MG63 (cell line): ENCODE measurements around the gene IL10RA. TPM values are rescaled to one million over a fixed set of nuclear protein-coding genes. Genes with fewer than 3 reads are reported as not detected.
"Not testable (repeated sequence)": the region's sequence is repeated elsewhere in the genome, so short reads cannot be mapped to it uniquely, and the experiment has no call there.

ENCODE experiments used
- DNase-seq: peaks from one replicate; pipeline ENCODE4 v3.0.0-alpha.2; 2020
- H3K27me3 ChIP-seq: fragments of 250-450 bp; sonication (Bioruptor Pico); 2 replicates; pipeline ENCODE4 v1.5.1; 2020; ENCODE audit warnings: mild to moderate bottlenecking, moderate library complexity
- H3K36me3 ChIP-seq: fragments of 250-450 bp; sonication (Bioruptor Pico); 2 replicates; pipeline ENCODE4 v1.5.1; 2020; ENCODE audit warnings: mild to moderate bottlenecking, moderate library complexity
- H3K4me3 ChIP-seq: fragments of 250-450 bp; sonication (Bioruptor Pico); 2 replicates; pipeline ENCODE4 v1.5.1; 2020; ENCODE audit warnings: mild to moderate bottlenecking, moderate library complexity
- H3K9me3 ChIP-seq: fragments of 250-450 bp; sonication (Bioruptor Pico); 2 replicates; pipeline ENCODE4 v1.5.1; 2020; ENCODE audit warnings: mild to moderate bottlenecking, moderate library complexity
- total RNA-seq: library from RNA; depleted of rRNA; stranded (reverse); fragments of >200 nt; shearing (Covaris generic); gene quantifications from 2 replicates; pipeline ENCODE4 v1.2.3, GENCODE V29; 2014; ENCODE audit warnings: low replicate concordance

The IL10RA gene
- total RNA-seq, 1 experiment from 2014 or later: 1.3 TPM

DNA sequence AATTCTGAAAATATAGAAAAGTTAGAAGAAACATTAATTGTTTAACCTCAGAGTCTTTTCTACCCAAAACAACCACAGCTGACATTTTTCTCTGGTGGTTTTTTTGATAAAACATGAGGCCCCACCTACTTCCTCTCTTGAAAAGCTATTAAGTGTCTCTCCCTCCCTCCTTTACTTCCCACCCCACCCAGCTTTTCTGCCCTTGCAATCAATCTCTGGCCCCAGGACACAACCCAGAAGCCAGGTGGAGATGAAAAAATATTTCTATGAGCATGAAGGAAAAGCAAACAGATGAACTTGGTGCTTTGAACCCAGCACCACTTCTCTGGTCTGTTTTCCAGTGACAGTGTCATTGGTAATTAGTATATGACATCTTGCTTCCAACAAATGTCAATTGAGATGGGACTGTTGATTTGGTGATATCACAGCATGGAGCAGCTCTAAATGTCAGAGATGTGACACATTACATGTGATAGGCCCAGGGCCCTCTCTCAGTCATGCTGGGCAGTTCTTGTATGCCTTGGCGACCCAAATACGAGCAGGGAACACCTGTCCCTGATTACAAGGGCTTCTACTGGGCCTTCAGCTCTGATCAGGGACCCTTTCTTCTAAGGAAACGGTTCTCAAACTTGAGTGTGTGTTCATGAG lies 33.0 kb upstream of the IL10RA start:
- Histone ChIP-seq H3K4me3 (no peak overlapping the region), H3K9me3 (no peaks in the 10 kb centered on the region), H3K36me3 (no peaks in the 10 kb centered on the region), H3K27me3 (no peaks in the 10 kb centered on the region)
- DNase-seq: no peak

DNA sequence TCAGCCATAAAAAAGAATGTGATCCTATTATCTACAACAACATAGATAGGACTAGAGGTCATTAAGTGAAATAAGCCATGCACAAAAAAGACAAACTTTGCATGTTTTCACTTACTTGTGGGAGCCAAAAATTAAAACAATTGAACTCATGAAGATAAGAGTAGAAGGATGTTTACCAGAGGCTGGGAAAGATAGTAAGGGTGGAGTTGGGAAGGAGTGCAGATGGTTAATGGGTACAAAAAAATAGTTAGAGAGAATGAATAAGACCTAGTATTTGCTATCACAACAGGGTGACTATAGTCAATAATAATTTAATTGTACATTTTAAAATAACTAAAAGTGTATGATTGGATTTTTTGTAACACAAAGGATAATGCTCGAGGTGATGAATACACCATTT lies 27.2 kb upstream of the IL10RA start:
- Histone ChIP-seq H3K9me3 (no peaks in the 10 kb centered on the region), H3K4me3 (no peak overlapping the region), H3K36me3 (no peaks in the 10 kb centered on the region), H3K27me3 (no peaks in the 10 kb centered on the region; the same call in none of the 2 replicates)
- DNase-seq: no peak

DNA sequence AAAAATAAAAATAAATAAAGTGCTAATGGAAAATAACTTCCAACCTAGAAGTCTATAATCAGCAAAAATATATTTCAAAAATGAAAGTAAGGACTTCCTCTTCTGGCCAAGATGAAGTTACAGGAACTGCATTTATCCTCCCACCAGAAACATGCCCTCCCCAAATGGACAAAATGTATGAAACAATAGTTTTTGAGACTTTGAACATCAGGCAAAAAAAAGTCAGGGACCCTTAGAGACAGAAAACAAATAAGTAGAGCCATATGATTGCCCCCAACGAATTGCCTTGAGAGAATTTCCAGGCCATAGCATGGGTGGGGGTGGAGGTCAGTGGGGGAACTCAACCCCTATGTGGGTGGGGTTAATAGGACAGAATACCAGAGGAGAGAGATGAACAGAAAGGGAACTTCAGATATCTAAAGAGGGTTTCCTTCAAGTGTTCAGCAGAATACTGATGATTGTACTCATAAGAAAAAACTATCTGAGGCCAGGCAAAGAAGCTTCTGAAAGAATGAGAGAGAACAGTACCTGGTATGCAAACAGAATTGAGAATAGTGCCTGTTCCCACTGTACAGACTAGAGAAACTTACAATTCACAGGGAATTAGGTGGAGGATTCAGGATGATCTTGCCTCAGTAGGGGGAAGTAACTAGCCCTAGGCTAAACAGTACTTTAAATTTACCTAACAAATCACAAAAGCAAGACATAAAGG lies 26.6 kb upstream of the IL10RA start:
- Histone ChIP-seq H3K36me3 (no peaks in the 10 kb centered on the region), H3K4me3 (no peak overlapping the region), H3K9me3 (no peaks in the 10 kb centered on the region), H3K27me3 (no peaks in the 10 kb centered on the region; the same call in none of the 2 replicates)
- DNase-seq: no peak

DNA sequence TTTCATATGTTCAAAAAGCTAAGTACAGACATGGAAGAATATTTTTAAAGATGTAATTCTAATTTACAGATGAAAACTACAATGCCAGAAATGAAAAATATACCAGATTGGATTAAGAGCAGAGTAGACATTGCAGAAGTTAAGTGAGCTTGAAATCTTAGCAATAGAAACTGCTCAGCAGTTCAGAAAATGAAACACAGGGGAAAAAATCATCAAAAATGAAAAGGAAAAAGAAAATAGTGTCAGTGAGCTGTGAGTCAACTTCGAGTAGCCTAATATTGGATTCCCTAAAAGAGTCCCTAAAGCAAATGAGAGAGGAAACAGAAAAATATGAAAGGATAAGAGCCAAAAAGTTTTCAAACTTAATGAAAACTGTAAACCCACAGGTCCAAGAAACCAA lies 25.8 kb upstream of the IL10RA start:
- DNase-seq: no peak
- H3K9me3 ChIP-seq: no peaks in the 10 kb centered on the region
- no peaks in the 10 kb centered on the region; the same call in none of the 2 replicates for H3K27me3 ChIP-seq
- no peak overlapping the region for H3K4me3 ChIP-seq
- H3K36me3 ChIP-seq: no peaks in the 10 kb centered on the region

DNA sequence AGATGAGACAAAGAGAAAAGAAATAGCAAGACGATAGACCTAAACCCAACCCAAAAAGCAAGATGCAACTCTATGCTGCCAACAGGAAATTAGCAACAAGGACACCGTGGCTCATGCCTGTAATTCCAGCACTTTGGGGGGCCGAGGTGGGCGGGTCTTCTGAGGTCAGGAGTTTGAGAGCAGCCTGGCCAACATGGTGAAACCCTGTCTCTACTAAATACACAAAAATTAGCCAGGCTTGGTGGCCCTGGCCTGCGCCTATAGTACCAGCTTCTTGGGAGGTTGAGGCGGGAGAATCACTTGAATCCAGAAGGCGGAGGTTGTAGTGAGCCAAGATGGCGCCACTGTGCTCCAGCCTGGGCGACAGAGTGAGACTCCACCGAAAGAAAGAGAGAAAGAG lies 24.3 kb upstream of the IL10RA start:
- Histone ChIP-seq H3K9me3 (no peaks in the 10 kb centered on the region), H3K27me3 (no peaks in the 10 kb centered on the region; the same call in none of the 2 replicates), H3K36me3 (no peaks in the 10 kb centered on the region), H3K4me3 (no peak overlapping the region)
- no peak for DNase-seq

DNA sequence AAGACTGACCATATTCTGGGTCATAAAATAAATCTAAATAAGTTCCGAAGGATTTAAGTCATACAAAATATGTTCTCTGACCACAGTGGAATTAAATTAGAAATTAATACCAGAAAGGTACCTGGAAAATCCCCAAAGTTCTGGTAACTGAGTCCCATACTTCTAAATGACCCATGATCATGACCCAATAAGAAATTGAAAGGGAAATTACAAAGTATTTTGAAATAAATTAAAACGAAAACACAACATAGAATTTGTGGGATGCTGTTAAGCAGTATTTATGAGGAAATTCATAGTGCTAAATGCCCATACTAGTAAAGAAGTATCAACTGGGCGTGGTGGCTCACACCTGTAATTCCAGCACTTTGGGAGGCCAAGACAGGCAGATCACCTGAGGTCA lies 23.4 kb upstream of the IL10RA start:
- no peaks in the 10 kb centered on the region; the same call in none of the 2 replicates for H3K27me3 ChIP-seq
- H3K4me3 ChIP-seq: no peak overlapping the region
- H3K36me3 ChIP-seq: no peaks in the 10 kb centered on the region
- H3K9me3 ChIP-seq: no peaks in the 10 kb centered on the region
- DNase-seq: no peak

DNA sequence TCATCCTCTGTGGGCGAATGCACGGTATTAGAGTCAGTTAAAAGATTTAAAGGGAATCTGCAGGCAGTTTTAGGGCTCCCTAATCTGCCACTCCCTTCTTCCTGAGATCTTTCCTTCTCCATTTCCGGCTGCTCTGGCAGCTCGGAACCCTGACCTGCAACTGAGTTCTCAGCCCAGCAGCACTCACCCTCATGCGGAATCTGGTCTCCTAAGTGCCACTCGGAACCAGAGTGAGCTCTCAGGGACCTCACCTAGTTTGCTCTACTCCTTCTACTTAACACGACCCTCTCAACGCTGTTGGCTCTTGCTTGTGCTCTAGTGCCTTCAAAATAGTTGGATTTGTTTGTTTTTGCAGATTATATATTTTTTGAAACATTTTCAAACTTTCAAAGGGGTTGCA lies 19.3 kb upstream of the IL10RA start:
- Histone ChIP-seq H3K4me3 (no peak overlapping the region), H3K27me3 (no peaks in the 10 kb centered on the region; the same call in 1 of the 2 replicates), H3K36me3 (no peaks in the 10 kb centered on the region), H3K9me3 (no peaks in the 10 kb centered on the region)
- DNase-seq: no peak

DNA sequence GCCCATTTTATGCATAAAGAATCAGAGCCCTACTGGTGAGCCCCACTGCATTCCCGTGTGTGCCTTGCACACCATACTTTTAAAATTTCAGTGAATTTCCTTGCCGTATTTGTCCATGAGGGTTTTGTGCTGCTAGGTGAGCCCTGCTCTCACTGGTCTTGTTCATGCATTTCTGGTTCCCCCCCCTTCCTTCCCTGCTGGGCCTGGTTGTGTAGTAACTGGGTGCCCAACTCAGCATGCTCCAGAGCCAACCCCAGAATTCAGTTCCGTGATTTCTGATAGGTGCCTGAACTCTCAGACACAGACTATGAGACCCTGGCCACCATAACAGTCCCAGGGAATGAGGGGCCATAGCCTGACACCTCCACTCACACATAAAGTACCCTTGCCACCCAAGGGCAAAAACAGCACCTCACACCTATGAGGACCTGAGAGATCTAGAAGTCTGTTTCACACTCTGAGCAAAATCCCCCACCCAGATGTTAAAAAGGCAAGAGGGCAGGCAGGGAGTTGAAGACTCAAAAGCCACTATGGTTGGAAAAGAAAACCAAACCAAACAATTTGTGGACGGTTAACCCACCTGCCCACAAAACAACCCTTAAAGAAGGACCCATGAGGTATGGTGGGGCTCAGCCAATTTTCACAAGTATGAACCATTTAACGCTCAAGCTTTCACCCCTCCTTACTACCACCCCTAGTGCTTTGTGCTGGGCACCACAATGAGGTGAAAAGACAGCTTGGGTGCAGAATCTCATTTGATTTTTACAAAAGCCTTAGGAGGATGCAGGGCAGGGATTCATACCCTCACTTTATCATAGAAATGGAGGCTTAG lies 16.8 kb upstream of the IL10RA start:
- Histone ChIP-seq H3K9me3 (no peaks in the 10 kb centered on the region), H3K27me3 (no peaks in the 10 kb centered on the region), H3K36me3 (no peaks in the 10 kb centered on the region), H3K4me3 (no peak overlapping the region)
- no peak for DNase-seq

DNA sequence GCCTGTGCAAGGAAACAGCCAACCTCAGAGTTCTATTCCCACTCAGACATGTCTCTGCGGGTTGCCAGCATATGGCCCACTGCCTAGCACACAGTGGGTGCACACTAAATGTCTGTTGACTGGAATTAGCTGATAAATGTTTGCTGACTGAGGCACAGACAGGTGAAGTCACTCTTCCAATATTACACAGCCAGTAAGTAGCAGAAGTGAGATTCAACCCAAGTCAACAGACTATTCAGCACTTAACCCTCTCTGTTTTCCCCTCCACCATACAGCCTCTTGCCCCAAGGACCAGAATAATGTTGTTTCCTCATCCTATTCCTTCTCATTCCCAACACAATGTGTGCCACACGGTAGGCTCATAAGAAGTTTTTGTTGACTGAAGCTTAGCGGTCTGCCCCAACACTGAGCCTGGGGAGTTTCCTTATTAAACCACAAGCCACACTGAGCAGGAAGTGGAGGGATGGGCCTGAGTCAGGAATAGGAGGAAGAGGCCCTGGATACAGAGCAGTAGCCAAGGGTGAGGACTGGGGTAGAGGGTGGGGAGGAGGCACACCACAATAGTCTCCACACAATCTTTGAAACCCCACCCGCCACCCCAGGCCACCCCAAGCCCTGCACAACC lies 15.7 kb upstream of the IL10RA start:
- DNase-seq: peak; percentile 10
- Histone ChIP-seq H3K4me3 (no peak overlapping the region), H3K9me3 (no peaks in the 10 kb centered on the region)

DNA sequence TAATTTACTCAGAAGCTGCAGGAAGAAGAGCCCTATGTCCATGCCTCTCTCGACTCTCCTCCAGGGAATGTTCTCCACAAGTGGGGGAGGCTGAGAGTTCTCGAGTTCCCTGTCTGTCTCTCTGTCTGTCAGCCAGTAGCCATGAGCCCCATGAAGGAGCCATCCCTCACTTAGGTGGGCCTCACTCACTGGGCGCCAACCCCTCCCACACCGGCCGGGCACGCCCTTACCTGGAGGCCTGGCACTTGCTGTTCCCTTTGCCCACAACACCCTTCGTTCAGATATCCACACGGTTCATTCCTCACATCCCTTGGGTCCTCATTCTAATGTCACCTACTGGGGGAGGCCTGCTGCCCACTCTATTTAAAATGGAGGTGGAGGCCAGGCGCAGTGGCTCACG lies 14.2 kb upstream of the IL10RA start:
- no peaks in the 10 kb centered on the region for H3K9me3 ChIP-seq
- H3K27me3 ChIP-seq: no peaks in the 10 kb centered on the region
- H3K4me3 ChIP-seq: no peak overlapping the region
- H3K36me3 ChIP-seq: no peaks in the 10 kb centered on the region
- DNase-seq: no peak

More for the DNA sequence above, 15.7 kb upstream of the IL10RA start:
- Histone ChIP-seq H3K27me3 (no peaks in the 10 kb centered on the region), H3K36me3 (no peaks in the 10 kb centered on the region)

DNA sequence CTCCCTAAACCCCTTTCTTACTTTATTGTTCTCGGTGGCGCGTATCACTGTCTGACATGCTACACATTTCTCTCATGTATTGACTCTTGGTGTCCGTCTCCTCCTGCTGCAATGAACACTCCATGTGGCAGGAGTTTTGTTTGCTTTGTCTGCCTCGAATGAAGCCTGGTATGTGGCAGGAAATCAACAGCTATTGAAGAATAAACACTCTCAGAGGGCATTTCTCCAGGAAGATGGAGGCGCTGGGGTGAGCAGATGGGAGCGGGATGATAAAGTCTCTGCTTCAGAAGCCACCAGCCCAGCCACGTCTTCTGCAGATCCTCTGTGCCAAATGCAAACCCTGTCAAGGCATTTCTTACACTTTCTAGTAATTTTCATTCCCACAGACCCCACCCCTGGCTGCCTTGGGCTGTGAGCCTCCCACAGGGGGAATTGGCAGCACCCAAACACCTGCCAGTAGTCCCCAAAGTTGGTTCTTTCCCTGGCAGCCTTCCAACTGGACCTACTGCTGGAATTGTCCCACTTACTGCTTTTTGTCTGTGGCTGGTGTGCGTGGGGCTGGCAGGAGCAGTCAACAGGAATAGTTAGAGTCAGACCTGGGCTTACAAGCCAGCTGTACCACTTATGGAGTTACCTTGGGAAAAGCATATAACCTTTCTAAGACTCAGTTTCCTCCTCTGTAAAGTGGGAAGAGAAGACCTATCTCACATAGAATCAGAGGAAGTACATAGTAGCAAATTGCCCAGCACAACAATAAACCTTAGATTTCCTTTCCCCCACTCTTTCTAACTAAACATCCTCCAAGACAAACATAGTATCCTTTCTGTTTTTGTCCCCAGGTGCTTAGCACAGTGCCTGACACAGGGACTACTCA lies 13.3 kb upstream of the IL10RA start:
- peak; percentile 52 for DNase-seq
- no peaks in the 10 kb centered on the region for H3K36me3 ChIP-seq
- no peaks in the 10 kb centered on the region for H3K27me3 ChIP-seq
- no peak overlapping the region for H3K4me3 ChIP-seq
- H3K9me3 ChIP-seq: no peaks in the 10 kb centered on the region

DNA sequence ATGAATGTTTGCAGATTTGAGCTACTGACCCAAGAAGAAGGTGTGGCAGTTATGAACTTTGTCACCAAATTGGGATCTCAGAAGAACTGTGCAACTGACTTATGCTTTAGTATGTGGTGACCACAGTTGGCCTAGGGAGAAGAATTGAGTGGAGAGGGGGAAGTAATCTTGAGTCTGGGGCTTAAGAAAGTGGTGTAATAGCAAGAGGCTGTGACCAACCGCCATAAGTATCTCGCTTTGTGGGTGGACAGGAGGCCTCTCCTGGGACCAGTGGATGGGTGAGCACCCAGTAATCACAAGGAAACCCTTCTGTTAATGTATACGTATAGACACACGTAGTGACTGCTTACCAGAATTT lies 12.7 kb upstream of the IL10RA start:
- DNase-seq: peak; percentile 24
- Histone ChIP-seq H3K4me3 (no peak overlapping the region), H3K36me3 (no peaks in the 10 kb centered on the region), H3K27me3 (no peaks in the 10 kb centered on the region), H3K9me3 (no peaks in the 10 kb centered on the region)

DNA sequence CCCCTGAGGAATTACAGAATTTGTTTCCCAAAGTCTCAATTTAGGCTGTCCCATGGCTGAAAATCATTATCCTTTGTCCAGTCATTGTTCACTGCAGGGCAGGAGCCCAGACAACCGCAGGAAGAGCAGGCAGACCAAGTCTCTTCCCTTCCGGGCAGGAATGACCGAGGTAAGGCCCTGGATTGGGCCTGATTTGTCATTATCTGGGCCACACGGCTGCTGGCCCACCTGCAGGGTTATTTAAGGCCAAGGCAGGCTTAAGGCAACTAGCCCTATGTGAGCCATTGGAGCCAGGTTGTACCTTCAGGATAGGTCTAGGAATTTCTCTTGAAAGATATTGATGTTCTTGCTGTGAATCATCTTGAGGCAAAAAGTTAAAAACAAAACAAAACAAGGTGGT lies 9.7 kb upstream of the IL10RA start:
- Histone ChIP-seq H3K36me3 (no peaks in the 10 kb centered on the region), H3K9me3 (no peaks in the 10 kb centered on the region), H3K4me3 (no peak overlapping the region), H3K27me3 (no peaks in the 10 kb centered on the region)
- no peak for DNase-seq

DNA sequence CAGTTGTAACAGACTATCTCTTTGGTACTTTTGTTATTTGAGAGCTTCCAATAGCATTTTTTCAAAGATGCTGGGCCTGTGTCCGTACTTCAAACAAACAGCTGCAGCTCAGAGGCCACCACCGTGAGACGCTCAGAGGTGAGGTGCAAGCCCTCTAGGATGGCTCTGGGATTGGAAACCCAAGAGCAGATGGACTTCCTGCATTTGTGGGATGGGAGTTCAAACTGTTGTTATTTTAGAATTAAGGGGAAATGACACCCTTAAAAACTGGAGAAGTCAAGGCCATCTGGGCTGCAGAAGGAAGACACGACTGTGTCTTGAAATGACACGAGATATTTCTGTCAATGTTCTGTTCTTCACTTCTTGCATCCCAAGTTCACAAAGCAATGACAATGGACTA lies 9.2 kb upstream of the IL10RA start:
- Histone ChIP-seq H3K36me3 (no peaks in the 10 kb centered on the region), H3K27me3 (no peaks in the 10 kb centered on the region), H3K4me3 (no peak overlapping the region), H3K9me3 (no peaks in the 10 kb centered on the region)
- no peak for DNase-seq

DNA sequence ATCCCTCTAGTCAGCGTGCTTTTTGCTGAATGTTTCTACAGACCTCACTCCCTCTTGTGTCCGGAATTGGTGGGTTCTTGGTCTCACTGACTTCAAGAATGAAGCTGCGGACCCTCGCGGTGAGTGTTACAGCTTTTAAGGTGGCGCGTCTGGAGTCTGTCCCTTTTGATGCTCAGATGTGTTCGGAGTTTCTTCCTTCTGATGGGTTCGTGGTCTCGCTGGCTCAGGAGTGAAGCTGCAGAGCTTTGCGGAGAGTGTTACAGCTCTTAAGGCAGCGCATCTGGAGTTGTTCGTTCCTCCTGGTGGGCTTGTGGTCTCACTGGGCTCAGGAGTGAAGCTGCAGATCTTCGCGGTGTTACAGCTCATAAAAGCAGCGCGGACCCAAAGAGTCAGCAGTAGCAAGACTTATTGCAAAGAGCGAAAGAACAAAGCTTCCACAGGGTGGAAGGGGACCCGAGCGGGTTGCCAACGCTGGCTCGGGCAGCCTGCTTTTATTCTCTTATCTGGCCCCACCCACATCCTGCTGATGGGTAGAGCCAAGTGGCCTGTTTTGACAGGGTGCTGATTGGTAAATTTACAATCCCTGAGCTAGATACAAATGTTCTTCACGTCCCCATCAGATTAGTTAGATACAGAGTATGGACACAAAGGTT lies 8.5 kb upstream of the IL10RA start:
- not testable (repeated sequence) for H3K9me3 ChIP-seq, H3K36me3 ChIP-seq

More for the DNA sequence above, 8.5 kb upstream of the IL10RA start:
- H3K27me3 ChIP-seq, H3K4me3 ChIP-seq, DNase-seq: not testable (repeated sequence)
